Skin epidermis (tissue), 12 donors: ENCODE measurements around the gene ZDHHC1.

ENCODE experiments used
- H3K27ac ChIP-seq, 21 experiments: fragments of 200-600 bp; sonication (generic) in 11 of 21; one replicate each; pipeline ENCODE4 v1.5.0; 2020; ENCODE audit warnings: mild to moderate bottlenecking in 3 of 21, inconsistent platforms in 2 of 21, moderate library complexity in 2 of 21
- H3K4me3 ChIP-seq, 7 experiments: fragments of 200-600 bp; sonication (generic) in 2 of 7; one replicate each; pipeline ENCODE4 v1.5.0; 2020; ENCODE audit warnings: inconsistent platforms in 2 of 7, mild to moderate bottlenecking in 2 of 7, moderate library complexity in 1 of 7

The ZDHHC1 gene

DNA sequence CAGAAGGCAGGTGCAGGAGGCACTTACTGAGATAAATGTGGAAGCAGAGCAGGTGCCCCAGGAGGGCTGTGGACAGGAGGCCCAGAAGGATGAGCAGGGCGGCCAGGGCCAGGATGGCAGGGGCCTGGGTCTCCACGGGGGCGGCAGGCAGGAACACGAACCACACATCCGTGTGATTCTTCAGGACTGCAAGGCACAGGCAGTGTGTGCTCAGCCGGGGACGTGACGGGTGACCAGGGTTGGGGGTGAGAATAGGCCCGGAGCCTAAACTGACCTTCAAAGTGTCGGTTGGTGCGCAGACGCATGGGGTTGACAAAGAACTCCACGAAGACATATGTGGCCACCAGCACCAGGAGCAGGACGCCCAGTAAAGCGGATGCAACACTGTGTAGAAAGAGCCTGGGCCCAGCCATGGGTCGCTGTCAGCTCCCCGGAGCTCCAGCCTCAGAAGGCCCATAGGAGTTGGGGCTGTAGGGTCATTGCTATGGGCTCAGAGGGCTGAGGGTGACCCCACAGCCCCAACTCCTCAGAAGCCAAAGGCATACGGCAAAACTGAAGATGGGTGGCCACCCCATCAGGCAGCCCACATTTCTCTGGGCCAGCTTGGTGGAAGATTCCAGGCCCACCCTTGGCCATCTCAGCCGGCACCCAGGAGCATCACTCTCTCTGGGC lies 17.6 kb downstream of the ZDHHC1 start:
- Histone ChIP-seq H3K27ac (peak overlapping the region in 8 of 21 experiments; percentile 15 to 88 (median 52)), H3K4me3 (no peak overlapping the region)

DNA sequence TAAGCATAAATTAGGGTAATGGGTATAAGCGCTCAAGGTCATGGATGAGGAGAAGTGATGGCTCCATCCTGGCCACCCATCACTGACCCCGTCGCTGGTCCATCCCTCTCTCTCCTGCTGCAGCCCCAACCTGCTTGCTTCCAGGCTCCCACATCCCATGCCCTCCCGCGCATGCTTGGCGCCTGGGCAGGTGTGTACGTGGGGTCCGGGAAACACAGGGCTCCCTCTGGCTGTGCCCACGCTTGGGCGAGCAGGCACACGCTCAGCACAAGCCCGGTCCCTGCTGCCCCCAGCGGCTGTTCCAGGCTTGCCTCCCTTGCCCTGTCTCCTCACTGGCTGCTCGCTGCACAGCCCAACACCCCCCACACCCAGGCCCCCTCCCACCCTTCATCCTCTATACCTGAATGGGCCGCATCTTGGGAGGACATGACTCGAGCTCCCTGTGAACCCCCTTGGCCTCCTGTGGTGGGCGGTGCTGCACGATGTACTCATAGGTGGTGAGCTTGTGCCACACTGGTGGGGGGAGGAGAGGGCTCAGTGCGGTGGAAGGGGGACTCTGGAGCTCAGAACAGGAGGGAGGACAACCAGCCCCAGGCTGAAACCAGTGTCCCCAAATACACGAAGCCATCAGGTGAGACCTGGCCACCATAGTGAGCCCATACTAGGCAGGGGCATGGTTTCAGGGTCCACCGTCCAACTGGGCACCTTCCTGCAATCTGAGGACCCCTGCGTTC lies 18.3 kb downstream of the ZDHHC1 start:
- H3K27ac ChIP-seq: peak overlapping the region in 15 of 21 experiments; percentile 15 to 89 (median 82)
- no peak overlapping the region for H3K4me3 ChIP-seq

- no peak overlapping the region for H3K4me3 ChIP-seq
- H3K27ac ChIP-seq: peak overlapping the region; percentile 2 to 89 (median 76)
Measured at GRCh38 chr16:67397036-67397801, 19.1 kb downstream of the ZDHHC1 start.

DNA sequence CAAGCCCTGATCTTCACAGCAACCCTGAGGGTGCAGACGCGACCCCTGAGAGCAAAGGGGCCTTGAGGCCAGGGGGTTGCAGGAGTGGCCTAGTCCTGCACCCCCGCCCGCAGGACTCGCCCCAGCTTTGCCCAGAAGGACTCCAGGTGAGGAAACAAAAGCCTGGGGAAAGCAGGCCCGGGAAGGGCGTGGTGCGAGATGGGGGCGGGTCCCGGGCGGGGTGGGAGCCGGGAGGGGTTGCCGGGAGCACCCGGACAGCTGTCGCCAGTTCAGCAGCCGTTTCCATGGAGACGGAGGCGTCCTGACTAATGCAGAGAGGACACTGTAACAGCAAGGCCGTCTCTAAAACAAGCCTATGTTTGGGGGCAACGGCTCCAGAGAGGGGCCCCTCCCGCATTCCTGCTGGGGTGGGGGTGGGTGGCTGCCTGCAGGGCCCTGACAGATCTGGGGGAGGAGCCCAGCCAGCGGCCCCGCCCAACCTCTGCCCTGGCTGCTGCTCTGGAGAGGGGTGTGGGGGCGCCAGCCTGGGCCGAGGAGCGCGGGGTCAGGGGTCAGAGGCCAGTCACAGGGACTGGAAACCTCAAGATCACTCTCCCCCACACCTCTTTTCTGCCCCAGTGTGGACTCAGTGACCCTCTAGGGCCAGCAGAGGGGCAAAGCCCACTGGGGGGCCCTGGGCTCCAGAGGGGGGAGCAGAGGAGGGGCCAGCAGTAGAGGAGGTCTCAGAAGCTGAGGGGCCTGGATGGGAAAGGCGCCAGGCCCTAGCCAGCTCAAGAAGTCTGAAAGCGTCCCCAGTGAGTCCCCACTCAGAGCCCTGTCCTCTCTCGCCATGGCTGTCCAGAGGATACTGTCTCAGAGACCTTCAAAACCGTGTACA lies 19.9 kb downstream of the ZDHHC1 start:
- Histone ChIP-seq H3K4me3 (no peak overlapping the region), H3K27ac (peak overlapping the region; percentile 2 to 89 (median 76))

DNA sequence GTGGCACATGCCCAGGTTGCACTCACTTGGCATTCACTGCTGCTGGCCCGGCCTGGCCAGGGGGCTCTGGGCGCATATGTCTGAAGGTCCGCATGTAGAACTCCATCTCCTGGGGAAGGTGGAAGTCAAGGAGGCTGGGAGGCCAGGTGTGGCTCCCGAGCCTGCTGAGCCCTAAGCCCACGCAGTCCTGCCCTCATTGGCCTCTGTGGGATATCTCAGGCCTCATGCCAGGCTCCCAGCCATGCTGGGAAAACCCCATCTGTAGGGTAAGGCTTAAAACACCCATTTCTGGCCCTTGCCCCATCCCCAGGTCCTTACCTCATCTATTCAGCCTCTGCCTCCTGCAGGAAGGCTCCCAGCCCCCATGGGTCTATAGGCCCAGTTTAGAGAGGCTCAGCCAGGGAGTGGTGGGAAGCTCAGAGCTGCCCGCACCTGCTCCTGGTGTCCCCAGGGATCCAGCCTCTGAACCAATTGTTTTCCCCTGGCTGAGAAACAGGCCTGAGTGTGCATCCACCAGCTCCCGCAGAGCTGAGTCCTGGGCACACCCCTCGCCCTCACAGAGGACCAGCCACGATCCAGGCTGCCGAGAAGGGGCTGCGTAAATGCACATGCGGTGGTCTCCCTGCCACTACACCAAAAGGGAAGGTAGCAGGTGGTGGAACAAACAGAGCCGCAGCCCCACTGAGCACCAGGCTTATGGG lies 20.7 kb downstream of the ZDHHC1 start:
- H3K4me3 ChIP-seq: no peak overlapping the region
- peak overlapping the region in 17 of 21 experiments; percentile 18 to 89 (median 66) for H3K27ac ChIP-seq

DNA sequence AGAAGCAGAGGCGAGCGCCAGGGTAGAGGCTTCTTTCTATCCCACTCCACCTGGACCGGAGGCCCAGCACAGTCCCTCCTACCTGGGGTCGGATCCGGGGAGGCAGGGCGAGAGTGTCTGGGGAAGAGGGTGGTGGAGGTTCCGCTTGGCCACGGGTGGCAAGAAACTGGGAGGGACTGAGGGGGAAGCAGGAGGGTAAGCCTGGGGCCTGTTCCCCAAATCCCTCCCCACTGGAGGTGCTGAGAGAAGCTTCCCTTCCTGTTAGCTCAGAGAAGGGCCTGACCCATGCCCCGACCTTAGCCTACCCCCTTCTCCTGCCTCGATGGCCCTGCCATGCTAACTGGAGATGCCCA lies 21.2 kb downstream of the ZDHHC1 start:
- Histone ChIP-seq H3K27ac (peak overlapping the region in 12 of 21 experiments; percentile 18 to 89 (median 70)), H3K4me3 (peak overlapping the region in 1 of 7 experiments; percentile 44)

- Histone ChIP-seq H3K4me3 (peak overlapping the region in 2 of 7 experiments; percentile 26 to 44), H3K27ac (peak overlapping the region in 18 of 21 experiments; percentile 6 to 89 (median 64))
Measured at GRCh38 chr16:67394155-67395104, 21.8 kb downstream of the ZDHHC1 start.

GRCh38 chr16:67393788-67394154 lies 22.5 kb downstream of the ZDHHC1 start:
- Histone ChIP-seq H3K27ac (peak overlapping the region in 17 of 21 experiments; percentile 14 to 88 (median 65)), H3K4me3 (peak overlapping the region in 5 of 7 experiments; percentile 11 to 44 (median 26))

- H3K4me3 ChIP-seq: peak within 1 kb of the TSS; percentile 11 to 44 (median 26)
Measured at GRCh38 chr16:67393111-67393787, 23.0 kb downstream of the ZDHHC1 start, which contains the start of gene TPPP3. Gene TPPP3 (minus strand): TSS chr16:67393498. CDS start chr16:67391111, 2,387 bp downstream.

DNA sequence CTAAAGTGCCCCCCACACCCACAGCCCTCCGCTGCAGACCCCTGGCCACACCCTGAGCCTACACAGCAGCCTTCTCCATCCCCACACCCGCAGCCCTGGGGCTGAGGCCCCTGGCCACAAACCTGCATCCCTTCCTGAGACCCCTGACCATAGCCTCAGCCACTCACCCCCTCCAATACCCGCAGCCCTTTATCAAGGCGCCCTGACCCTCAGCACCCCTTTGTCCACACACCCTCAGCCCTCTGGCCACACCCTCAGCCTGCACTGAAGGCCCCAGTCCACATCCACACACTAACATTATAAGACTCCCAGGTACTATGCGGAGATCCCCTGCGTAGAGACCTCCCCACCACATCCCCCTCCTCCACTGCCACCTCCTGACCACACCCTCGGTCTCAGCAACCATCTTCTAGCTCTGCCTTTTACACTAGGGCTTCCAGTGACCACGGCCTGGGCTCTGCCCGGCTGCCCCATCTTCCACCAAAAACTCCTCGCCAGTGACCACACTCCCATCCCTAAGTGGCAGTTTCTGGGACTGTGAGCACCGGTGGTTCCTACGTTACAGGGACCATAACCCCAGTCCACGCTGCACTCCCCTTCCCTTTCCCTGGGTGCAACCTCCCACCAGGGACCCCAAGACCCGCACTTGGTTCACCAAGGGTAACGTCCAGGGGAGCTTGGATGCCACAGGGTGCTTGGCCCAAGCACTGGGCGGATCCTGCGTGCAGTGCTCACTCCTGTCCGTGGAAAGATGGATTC lies 23.8 kb downstream of the ZDHHC1 start:
- Histone ChIP-seq H3K4me3 (peak overlapping the region in 6 of 7 experiments; percentile 11 to 44 (median 27)), H3K27ac (peak overlapping the region in 15 of 21 experiments; percentile 4 to 88 (median 65))

More at GRCh38 chr16:67393111-67393787, 23.0 kb downstream of the ZDHHC1 start, which contains the start of gene TPPP3:
- peak within 1 kb of the TSS in 19 of 21 experiments; percentile 6 to 88 (median 65) for H3K27ac ChIP-seq

GRCh38 chr16:67391424-67392300 lies 24.6 kb downstream of the ZDHHC1 start:
- Histone ChIP-seq H3K4me3 (peak overlapping the region in 2 of 7 experiments; percentile 28 to 44), H3K27ac (peak overlapping the region in 11 of 21 experiments; percentile 1 to 88 (median 64))

- H3K27ac ChIP-seq: peak overlapping the region in 3 of 21 experiments; percentile 37 to 88 (median 51)
- no peak overlapping the region for H3K4me3 ChIP-seq
Measured at GRCh38 chr16:67390816-67391423, 25.4 kb downstream of the ZDHHC1 start.

DNA sequence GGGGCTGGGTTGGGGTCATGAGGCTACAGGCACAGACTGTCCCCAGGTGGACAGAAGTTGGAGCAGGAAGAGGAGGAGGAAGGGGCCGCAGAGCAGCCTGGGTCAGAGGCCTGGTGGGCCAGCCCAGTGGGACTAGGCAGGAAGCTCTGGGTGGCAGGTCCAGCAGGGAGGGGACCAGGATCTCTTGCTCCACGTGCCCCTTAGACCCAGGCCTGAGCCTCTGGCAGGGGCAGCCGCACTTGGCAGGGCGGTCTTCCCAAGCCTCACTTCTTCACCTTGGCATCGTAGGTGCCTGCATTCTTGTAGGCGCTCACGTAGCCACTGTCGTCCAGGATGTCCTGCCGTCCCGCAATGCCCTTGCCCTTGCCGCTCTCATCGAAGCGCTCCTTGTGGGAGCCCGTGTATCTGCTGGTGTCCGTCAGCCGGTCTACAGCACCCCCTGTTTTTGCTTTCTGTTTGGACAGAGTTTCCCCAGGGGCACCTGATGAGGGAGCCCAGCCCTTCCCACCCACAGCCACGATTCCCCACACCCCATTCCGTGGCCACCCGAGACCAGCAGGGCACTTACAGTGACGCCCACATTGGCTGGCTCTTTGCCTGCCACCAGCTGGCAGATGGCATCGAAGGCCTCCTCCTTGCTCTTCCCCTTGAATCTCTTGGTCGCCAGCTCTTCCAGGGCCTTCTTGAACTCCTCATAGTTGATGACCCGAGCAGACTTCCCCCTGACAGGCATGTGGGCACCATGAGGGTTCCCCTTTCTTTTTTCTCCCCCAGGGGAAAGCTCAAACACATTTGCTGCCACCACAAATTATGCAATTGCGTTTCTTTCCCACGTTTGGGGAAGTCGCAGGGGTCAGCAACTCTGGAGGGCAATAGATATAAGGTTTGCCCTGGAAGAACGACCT lies 26.1 kb downstream of the ZDHHC1 start:
- Histone ChIP-seq H3K27ac (no peak overlapping the region), H3K4me3 (no peak overlapping the region)

GRCh38 chr16:67388591-67388990 lies 27.7 kb downstream of the ZDHHC1 start:
- Histone ChIP-seq H3K27ac (peak overlapping the region in 1 of 21 experiments; percentile 21), H3K4me3 (no peak overlapping the region)
